Progenitor cell of endocrine pancreas (in vitro differentiated cells): Measurements from ENCODE around the gene STMN3. TPM values are rescaled to one million over a fixed set of nuclear protein-coding genes. Genes with fewer than 3 reads are reported as not detected.

Experiments
- DNase-seq: peaks from one replicate; pipeline ENCODE4 v3.0.0; 2021; ENCODE audit warnings: low spot score; ENCODE audit not compliant: unreplicated experiment
- H3K27ac Mint-ChIP-seq: 2 replicates; pipeline ENCODE4 v1.8.0; 2021; ENCODE audit warnings: mild to moderate bottlenecking, moderate library complexity, mixed read lengths
- H3K27me3 Mint-ChIP-seq: 2 replicates; pipeline ENCODE4 v1.8.0; 2021; ENCODE audit warnings: mixed read lengths
- H3K36me3 Mint-ChIP-seq: 2 replicates; pipeline ENCODE4 v1.8.0; 2022; ENCODE audit warnings: mixed read lengths; ENCODE audit not compliant: insufficient read depth
- H3K4me1 Mint-ChIP-seq: 2 replicates; pipeline ENCODE4 v1.8.0; 2021; ENCODE audit warnings: low read depth, mixed read lengths
- H3K4me3 Mint-ChIP-seq: 2 replicates; pipeline ENCODE4 v1.8.0; 2021; ENCODE audit warnings: low read depth, mild to moderate bottlenecking, moderate library complexity, mixed read lengths
- H3K9me3 Mint-ChIP-seq: 2 replicates; pipeline ENCODE4 v1.8.0; 2021; ENCODE audit warnings: low read depth, mixed read lengths
- total RNA-seq: library from RNA; stranded (reverse); gene quantifications from 2 replicates; pipeline ENCODE4 v1.2.1, GENCODE V29; 2021
- TF ChIP-seq, protein P1 (sequence below): fragments of 200-600 bp; sonication (generic); IDR thresholded peaks from one replicate; pipeline ENCODE4 v1.5.0; 2021; ENCODE audit warnings: antibody characterized with exemption, mild to moderate bottlenecking; ENCODE audit not compliant: unreplicated experiment

Gene STMN3
- total RNA-seq, 1 donor from 2014 or later = 25.6 TPM

DNA sequence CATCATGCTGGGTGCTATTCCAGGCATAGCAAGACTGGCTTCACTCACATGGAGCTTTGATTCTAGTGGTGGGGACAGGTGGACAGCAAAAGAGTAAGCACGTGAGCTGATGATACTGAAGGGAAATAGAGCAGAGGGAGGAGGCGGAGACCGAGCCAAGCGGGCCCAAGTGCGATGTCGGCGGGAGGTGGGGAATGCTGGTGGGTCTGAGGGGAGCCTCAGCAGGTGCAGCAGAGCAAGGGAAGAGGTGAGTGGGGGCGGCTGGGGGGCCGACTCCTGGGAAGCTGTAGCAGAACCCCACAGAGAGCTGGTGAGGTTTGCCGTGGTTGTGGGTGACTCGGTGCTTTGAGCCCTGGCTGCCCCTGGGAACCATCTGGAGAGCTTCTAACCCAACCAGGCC lies 15.1 kb upstream of the STMN3 start:
- Mint-ChIP-seq H3K4me1 (no peaks in the 10 kb centered on the region), H3K27ac (no peak overlapping the region), H3K27me3 (no peaks in the 10 kb centered on the region), H3K4me3 (no peak overlapping the region), H3K9me3 (no peaks in the 10 kb centered on the region), H3K36me3 (peaks cover 5% of the 10 kb centered on the region)
- TF ChIP-seq, protein P1, sequence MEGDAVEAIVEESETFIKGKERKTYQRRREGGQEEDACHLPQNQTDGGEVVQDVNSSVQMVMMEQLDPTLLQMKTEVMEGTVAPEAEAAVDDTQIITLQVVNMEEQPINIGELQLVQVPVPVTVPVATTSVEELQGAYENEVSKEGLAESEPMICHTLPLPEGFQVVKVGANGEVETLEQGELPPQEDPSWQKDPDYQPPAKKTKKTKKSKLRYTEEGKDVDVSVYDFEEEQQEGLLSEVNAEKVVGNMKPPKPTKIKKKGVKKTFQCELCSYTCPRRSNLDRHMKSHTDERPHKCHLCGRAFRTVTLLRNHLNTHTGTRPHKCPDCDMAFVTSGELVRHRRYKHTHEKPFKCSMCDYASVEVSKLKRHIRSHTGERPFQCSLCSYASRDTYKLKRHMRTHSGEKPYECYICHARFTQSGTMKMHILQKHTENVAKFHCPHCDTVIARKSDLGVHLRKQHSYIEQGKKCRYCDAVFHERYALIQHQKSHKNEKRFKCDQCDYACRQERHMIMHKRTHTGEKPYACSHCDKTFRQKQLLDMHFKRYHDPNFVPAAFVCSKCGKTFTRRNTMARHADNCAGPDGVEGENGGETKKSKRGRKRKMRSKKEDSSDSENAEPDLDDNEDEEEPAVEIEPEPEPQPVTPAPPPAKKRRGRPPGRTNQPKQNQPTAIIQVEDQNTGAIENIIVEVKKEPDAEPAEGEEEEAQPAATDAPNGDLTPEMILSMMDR = no peak
- DNase-seq = no peak

DNA sequence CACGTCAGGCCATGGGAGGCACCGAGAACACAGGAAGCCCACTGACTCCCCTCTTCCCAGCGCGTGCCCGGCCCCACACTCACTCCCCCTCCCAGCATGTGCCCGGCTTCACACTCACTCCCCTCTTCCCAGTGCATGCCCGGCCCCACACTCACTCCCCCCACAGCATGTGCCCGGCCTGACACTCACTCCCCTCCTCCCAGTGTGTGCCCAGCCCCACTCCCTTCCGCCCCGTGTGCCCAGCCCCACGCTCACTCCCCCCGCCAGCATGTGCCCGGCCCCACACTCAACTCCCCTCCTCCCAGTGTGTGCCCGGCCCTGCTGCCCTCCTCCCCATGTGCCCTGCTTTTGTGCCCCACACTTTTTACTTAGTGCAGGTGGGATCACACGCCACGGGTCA lies 14.6 kb upstream of the STMN3 start:
- Mint-ChIP-seq H3K9me3 (no peaks in the 10 kb centered on the region), H3K4me1 (no peaks in the 10 kb centered on the region), H3K27me3 (no peaks in the 10 kb centered on the region), H3K27ac (no peak overlapping the region), H3K4me3 (no peak overlapping the region), H3K36me3 (peaks cover 5% of the 10 kb centered on the region)
- no peak for DNase-seq
- TF ChIP-seq, protein P1 = no peak

DNA sequence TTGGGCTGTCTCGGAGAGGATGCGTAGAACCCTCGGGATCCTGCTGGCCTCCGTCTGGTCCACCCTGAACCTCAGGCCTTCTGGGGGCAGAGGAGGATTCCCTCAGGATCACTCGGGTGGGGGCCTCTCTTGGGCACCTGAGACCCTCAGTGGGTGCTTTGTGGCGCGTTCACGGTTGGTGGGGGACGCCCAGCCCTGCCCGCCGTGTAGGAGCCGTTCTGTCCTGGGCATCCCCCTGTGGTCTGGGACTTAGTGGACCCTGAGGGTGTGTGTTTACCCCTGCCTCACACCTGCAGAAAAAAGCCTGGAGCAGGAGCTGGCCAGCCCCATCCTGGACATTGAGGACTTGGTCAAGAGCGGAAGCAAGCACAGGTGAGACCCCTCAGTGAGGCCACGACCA lies 12.5 kb upstream of the STMN3 start:
- DNase-seq = no peak
- TF ChIP-seq, protein P1 = no peak
- H3K36me3 Mint-ChIP-seq = peaks cover 5% of the 10 kb centered on the region
- H3K4me3 Mint-ChIP-seq = no peak overlapping the region
- H3K9me3 Mint-ChIP-seq = no peaks in the 10 kb centered on the region
- H3K27me3 Mint-ChIP-seq = no peaks in the 10 kb centered on the region
- H3K27ac Mint-ChIP-seq = no peak overlapping the region
- H3K4me1 Mint-ChIP-seq = no peaks in the 10 kb centered on the region

DNA sequence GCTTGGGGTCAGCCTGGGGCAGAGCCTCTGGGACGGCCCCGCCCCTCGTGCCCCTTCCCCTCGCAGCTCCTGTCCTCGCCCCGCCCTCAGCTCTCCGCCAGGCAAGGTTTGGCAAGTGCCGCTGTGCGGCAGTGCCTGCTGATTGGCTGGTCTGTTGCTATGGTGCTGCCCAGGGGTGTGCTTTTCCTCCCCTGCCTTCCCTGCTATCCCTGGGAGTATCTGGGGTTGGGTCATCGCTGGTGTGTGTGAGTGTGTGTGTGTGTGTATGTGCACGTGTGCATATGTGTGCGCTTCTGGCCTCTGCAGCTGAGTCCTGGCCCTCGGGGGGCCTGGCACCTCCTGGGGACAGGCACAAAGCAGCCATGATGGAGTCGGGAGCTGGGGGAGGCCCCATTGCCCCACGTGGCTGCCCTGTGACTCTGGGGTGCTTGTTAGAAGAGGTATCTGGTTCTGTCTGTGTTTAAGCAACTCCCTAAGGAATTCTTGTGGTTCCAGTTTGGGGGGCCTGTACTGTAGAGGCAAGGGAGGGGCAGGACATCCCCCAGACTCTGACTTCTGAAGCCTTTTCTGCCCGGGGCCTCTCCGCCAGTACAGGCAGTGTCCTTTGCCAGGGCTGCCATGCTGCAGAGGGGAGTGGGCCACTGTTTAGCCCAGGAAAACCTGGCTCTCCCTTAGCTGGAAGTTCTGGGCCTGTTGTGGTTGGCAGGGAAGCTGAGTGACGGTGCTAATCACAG lies 11.8 kb upstream of the STMN3 start:
- H3K4me1 Mint-ChIP-seq = no peaks in the 10 kb centered on the region
- no peak for DNase-seq
- H3K27ac Mint-ChIP-seq = no peak overlapping the region
- no peak overlapping the region for H3K4me3 Mint-ChIP-seq
- no peaks in the 10 kb centered on the region for H3K9me3 Mint-ChIP-seq
- peaks cover 5% of the 10 kb centered on the region for H3K36me3 Mint-ChIP-seq
- TF ChIP-seq, protein P1 = no peak
- no peaks in the 10 kb centered on the region for H3K27me3 Mint-ChIP-seq

- H3K4me3 Mint-ChIP-seq = no peak overlapping the region
- no peak for DNase-seq
- no peak overlapping the region for H3K27ac Mint-ChIP-seq
- H3K36me3 Mint-ChIP-seq = peaks cover 5% of the 10 kb centered on the region
- H3K9me3 Mint-ChIP-seq = no peaks in the 10 kb centered on the region
- no peaks in the 10 kb centered on the region for H3K27me3 Mint-ChIP-seq
- TF ChIP-seq, protein P1 = no peak
- peaks cover 5% of the 10 kb centered on the region for H3K4me1 Mint-ChIP-seq
Measured at GRCh38 chr20:63664143-63664851, 11.1 kb upstream of the STMN3 start.
